Neural progenitor cell (in vitro differentiated cells): Measurements from ENCODE around the gene KCNQ1. TPM values are rescaled to one million over a fixed set of nuclear protein-coding genes. Genes with fewer than 3 reads are reported as not detected.
"Not testable (repeated sequence)": the region's sequence is repeated elsewhere in the genome, so short reads cannot be mapped to it uniquely, and the experiment has no call there.

Experiments used
- DNase-seq: peaks from one replicate; pipeline ENCODE4 v3.0.0-alpha.2; 2016; ENCODE audit warnings: low spot score
- H2AFZ ChIP-seq: fragments of 200-600 bp; sonication (generic); replicated peaks from 2 replicates; pipeline ENCODE4 v1.6.1; 2016; ENCODE audit warnings: antibody characterized with exemption
- H3F3A ChIP-seq: fragments of 200-600 bp; sonication (generic); 2 replicates; pipeline ENCODE4 v1.6.1; 2016; ENCODE audit warnings: antibody characterized with exemption, low read depth
- H3K27ac ChIP-seq: fragments of 200-600 bp; sonication (generic); 2 replicates; pipeline ENCODE4 v1.5.1; 2016; ENCODE audit warnings: mild to moderate bottlenecking
- H3K27me3 ChIP-seq: fragments of 200-600 bp; sonication (generic); 2 replicates; pipeline ENCODE4 v1.6.1; 2016; ENCODE audit warnings: mild to moderate bottlenecking, moderate library complexity
- H3K36me3 ChIP-seq: fragments of 200-600 bp; sonication (generic); 2 replicates; pipeline ENCODE4 v1.5.1; 2016
- H3K4me1 ChIP-seq: fragments of 200-600 bp; sonication (generic); 2 replicates; pipeline ENCODE4 v1.6.1; 2016; ENCODE audit warnings: mixed run types
- H3K4me2 ChIP-seq: fragments of 200-600 bp; sonication (generic); 2 replicates; pipeline ENCODE4 v1.6.1; 2016
- H3K4me3 ChIP-seq: fragments of 200-600 bp; sonication (generic); 2 replicates; pipeline ENCODE4 v1.5.1; 2016
- H3K79me2 ChIP-seq: fragments of 200-600 bp; sonication (generic); 2 replicates; pipeline ENCODE4 v1.6.1; 2016; ENCODE audit warnings: low read depth
- H3K9ac ChIP-seq: fragments of 200-600 bp; sonication (generic); 2 replicates; pipeline ENCODE4 v1.6.1; 2016
- H3K9me3 ChIP-seq: fragments of 200-600 bp; sonication (generic); 2 replicates; pipeline ENCODE4 v1.5.1; 2016; ENCODE audit warnings: low read depth
- H4K20me1 ChIP-seq: fragments of 200-600 bp; sonication (generic); 2 replicates; pipeline ENCODE4 v1.6.1; 2016; ENCODE audit warnings: low read depth
- H3K27ac Mint-ChIP-seq: 3 replicates; pipeline ENCODE4 v1.8.0; 2021; ENCODE audit warnings: mixed read lengths
- H3K27me3 Mint-ChIP-seq: 2 replicates; pipeline ENCODE4 v1.8.0; 2022; ENCODE audit warnings: low read depth, mild to moderate bottlenecking, inconsistent platforms, moderate library complexity, mixed read lengths; ENCODE audit not compliant: insufficient read depth
- H3K36me3 Mint-ChIP-seq: 3 replicates; pipeline ENCODE4 v1.8.0; 2021; ENCODE audit warnings: mixed read lengths
- H3K4me1 Mint-ChIP-seq: 3 replicates; pipeline ENCODE4 v1.8.0; 2021; ENCODE audit warnings: mixed read lengths
- H3K4me3 Mint-ChIP-seq: 3 replicates; pipeline ENCODE4 v1.8.0; 2021; ENCODE audit warnings: mild to moderate bottlenecking, moderate library complexity, mixed read lengths
- H3K9me3 Mint-ChIP-seq: 3 replicates; pipeline ENCODE4 v1.8.0; 2020; ENCODE audit warnings: mixed read lengths
- EZH2 ChIP-seq: fragments of 200-600 bp; sonication (generic); IDR thresholded peaks from 2 replicates; pipeline ENCODE4 v1.6.1; 2017; ENCODE audit warnings: antibody characterized with exemption, mild to moderate bottlenecking, moderate library complexity
- EZH2phosphoT487 ChIP-seq: fragments of 200-600 bp; sonication (generic); IDR thresholded peaks from 2 replicates; pipeline ENCODE4 v1.6.1; 2017; ENCODE audit warnings: antibody characterized with exemption
- total RNA-seq: library from RNA; depleted of rRNA; stranded (reverse); fragments of >200 nt; gene quantifications from 2 replicates; pipeline ENCODE4 v1.2.3, GENCODE V29; 2015; ENCODE audit warnings: low replicate concordance
- TF ChIP-seq, protein P1 (sequence below): fragments of 200-600 bp; sonication (generic); IDR thresholded peaks from 2 replicates; pipeline ENCODE4 v1.5.1; 2017; ENCODE audit warnings: antibody characterized with exemption, mild to moderate bottlenecking

Gene KCNQ1
- total RNA-seq, 1 donor from 2014 or later = 0.11 TPM

GRCh38 chr11:2475136-2475918 is 30.5 kb downstream of the KCNQ1 start:
- no peaks in the 10 kb centered on the region for H4K20me1 ChIP-seq
- peaks cover 64% of the 10 kb centered on the region for H3K27me3 ChIP-seq
- no peaks in the 10 kb centered on the region for H3K4me1 ChIP-seq
- H3K27ac Mint-ChIP-seq = peak overlapping the region; percentile 36
- H3K36me3 Mint-ChIP-seq = no peaks in the 10 kb centered on the region
- H3K9me3 Mint-ChIP-seq = peaks cover 21% of the 10 kb centered on the region
- no peak overlapping the region for H3K4me3 ChIP-seq
- no peak overlapping the region for H2AFZ ChIP-seq
- H3K36me3 ChIP-seq = no peaks in the 10 kb centered on the region
- H3K4me3 Mint-ChIP-seq = no peak overlapping the region
- H3K79me2 ChIP-seq = no peaks in the 10 kb centered on the region
- no peaks in the 10 kb centered on the region for H3K9me3 ChIP-seq
- peaks cover 18% of the 10 kb centered on the region for H3K27me3 Mint-ChIP-seq
- TF ChIP-seq EZH2phosphoT487 = no peak
- TF ChIP-seq, protein P1, sequence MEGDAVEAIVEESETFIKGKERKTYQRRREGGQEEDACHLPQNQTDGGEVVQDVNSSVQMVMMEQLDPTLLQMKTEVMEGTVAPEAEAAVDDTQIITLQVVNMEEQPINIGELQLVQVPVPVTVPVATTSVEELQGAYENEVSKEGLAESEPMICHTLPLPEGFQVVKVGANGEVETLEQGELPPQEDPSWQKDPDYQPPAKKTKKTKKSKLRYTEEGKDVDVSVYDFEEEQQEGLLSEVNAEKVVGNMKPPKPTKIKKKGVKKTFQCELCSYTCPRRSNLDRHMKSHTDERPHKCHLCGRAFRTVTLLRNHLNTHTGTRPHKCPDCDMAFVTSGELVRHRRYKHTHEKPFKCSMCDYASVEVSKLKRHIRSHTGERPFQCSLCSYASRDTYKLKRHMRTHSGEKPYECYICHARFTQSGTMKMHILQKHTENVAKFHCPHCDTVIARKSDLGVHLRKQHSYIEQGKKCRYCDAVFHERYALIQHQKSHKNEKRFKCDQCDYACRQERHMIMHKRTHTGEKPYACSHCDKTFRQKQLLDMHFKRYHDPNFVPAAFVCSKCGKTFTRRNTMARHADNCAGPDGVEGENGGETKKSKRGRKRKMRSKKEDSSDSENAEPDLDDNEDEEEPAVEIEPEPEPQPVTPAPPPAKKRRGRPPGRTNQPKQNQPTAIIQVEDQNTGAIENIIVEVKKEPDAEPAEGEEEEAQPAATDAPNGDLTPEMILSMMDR = no peak
- no peak for TF ChIP-seq EZH2
- DNase-seq = no peak
- no peak overlapping the region for H3K27ac ChIP-seq
- no peak overlapping the region for H3K4me2 ChIP-seq
- no peaks in the 10 kb centered on the region for H3F3A ChIP-seq
- peaks cover 3% of the 10 kb centered on the region for H3K4me1 Mint-ChIP-seq
- H3K9ac ChIP-seq = no peak overlapping the region

DNA sequence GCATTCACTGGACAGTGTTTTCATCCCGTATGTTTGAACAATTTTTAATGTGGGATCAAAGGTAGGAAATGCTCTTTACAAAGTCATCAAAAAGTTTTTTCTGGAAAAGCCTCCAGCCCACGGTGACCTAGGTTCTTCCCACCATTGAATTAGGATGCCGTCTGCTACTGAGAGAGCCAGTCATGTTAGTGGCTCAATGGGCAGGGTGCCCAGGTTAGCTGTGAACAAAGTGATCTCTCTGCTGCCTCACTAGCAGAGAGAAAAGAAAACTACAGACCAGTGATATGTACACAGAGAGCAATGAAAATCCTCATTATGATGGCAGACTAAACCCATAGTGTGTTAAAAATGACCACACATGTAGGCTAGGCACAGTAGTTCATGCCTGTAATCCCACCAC is 32.4 kb downstream of the KCNQ1 start:
- DNase-seq = no peak
- Histone ChIP-seq H3K27ac (no peak overlapping the region), H2AFZ (no peak overlapping the region), H3K36me3 (no peaks in the 10 kb centered on the region), H3K4me3 (no peak overlapping the region), H3K9ac (no peak overlapping the region), H3K4me1 (no peaks in the 10 kb centered on the region), H3K9me3 (no peaks in the 10 kb centered on the region), H3K27me3 (peaks cover 69% of the 10 kb centered on the region), H3K4me2 (no peak overlapping the region), H4K20me1 (no peaks in the 10 kb centered on the region), H3F3A (no peaks in the 10 kb centered on the region), H3K79me2 (no peaks in the 10 kb centered on the region)
- TF ChIP-seq EZH2 (no peak), EZH2phosphoT487 (no peak)
- TF ChIP-seq, protein P1 = no peak
- peaks cover 21% of the 10 kb centered on the region for H3K9me3 Mint-ChIP-seq
- H3K27ac Mint-ChIP-seq = no peak overlapping the region
- peaks cover 3% of the 10 kb centered on the region for H3K4me1 Mint-ChIP-seq
- no peak overlapping the region for H3K4me3 Mint-ChIP-seq
- peaks cover 11% of the 10 kb centered on the region for H3K27me3 Mint-ChIP-seq
- no peaks in the 10 kb centered on the region for H3K36me3 Mint-ChIP-seq

- DNase-seq = no peak
- Histone ChIP-seq H3F3A (no peaks in the 10 kb centered on the region), H2AFZ (no peak overlapping the region), H3K27ac (no peak overlapping the region), H3K9me3 (no peaks in the 10 kb centered on the region), H3K36me3 (no peaks in the 10 kb centered on the region), H3K79me2 (no peaks in the 10 kb centered on the region), H3K9ac (no peak overlapping the region), H3K27me3 (peaks cover 76% of the 10 kb centered on the region), H4K20me1 (no peaks in the 10 kb centered on the region), H3K4me3 (no peak overlapping the region), H3K4me2 (no peak overlapping the region), H3K4me1 (no peaks in the 10 kb centered on the region)
- Mint-ChIP-seq H3K27ac (no peak overlapping the region), H3K4me1 (peaks cover 3% of the 10 kb centered on the region), H3K9me3 (peaks cover 21% of the 10 kb centered on the region), H3K4me3 (no peak overlapping the region), H3K27me3 (peaks cover 14% of the 10 kb centered on the region), H3K36me3 (no peaks in the 10 kb centered on the region)
- no peak for TF ChIP-seq EZH2
- TF ChIP-seq, protein P1 = no peak
- TF ChIP-seq EZH2phosphoT487 = no peak
Observed at GRCh38 chr11:2477936-2478335, 33.1 kb downstream of the KCNQ1 start.

- H3K27me3 Mint-ChIP-seq = peaks cover 13% of the 10 kb centered on the region
- not testable (repeated sequence) for DNase-seq, H3K4me3 Mint-ChIP-seq, H3K4me1 ChIP-seq, H3K4me3 ChIP-seq, H3K36me3 ChIP-seq, H3K4me2 ChIP-seq, H3K36me3 Mint-ChIP-seq, H2AFZ ChIP-seq, H3K27ac ChIP-seq, H4K20me1 ChIP-seq, H3K27ac Mint-ChIP-seq, H3K9ac ChIP-seq, H3K4me1 Mint-ChIP-seq, H3K9me3 ChIP-seq, H3K79me2 ChIP-seq, H3F3A ChIP-seq
- H3K9me3 Mint-ChIP-seq = peaks cover 21% of the 10 kb centered on the region
- H3K27me3 ChIP-seq = peaks cover 80% of the 10 kb centered on the region
Observed at GRCh38 chr11:2480067-2480873, 35.5 kb downstream of the KCNQ1 start.
